GM18951 (cell line): ENCODE measurements around the gene CKAP5.

Experiments used
- POLR2A ChIP-seq: IDR thresholded peaks from 4 replicates; pipeline ENCODE4 v1.6.1; 2011; ENCODE audit warnings: mild to moderate bottlenecking; ENCODE audit not compliant: insufficient read length, insufficient read depth; ENCODE audit errors: extremely low read depth
- in situ Hi-C: fragments of 300-500 bp; cut with MboI; formaldehyde crosslinking; loops from one replicate; pipeline ENCODE4 v1.12.0; 2022; ENCODE audit warnings: low sequenced_read_pairs, mixed read lengths, inconsistent platforms; ENCODE audit not compliant: unreplicated experiment

Gene CKAP5

GRCh38 chr11:46741600-46742484 is 104.2 kb downstream of the CKAP5 start:
- in situ Hi-C loops, result no loop called here

GRCh38 chr11:46738887-46739286 is 107.2 kb downstream of the CKAP5 start:
- in situ Hi-C loops, result no loop called here
- TF ChIP-seq POLR2A, result no peak

More at GRCh38 chr11:46741600-46742484, 104.2 kb downstream of the CKAP5 start:
- TF ChIP-seq POLR2A, result no peak

- in situ Hi-C loops, result no loop called here
- TF ChIP-seq POLR2A, result no peak
Observed at GRCh38 chr11:46737699-46738098, 108.4 kb downstream of the CKAP5 start.

GRCh38 chr11:46736615-46737014 is 109.5 kb downstream of the CKAP5 start:
- in situ Hi-C loops, result no loop called here
- no peak for TF ChIP-seq POLR2A

DNA sequence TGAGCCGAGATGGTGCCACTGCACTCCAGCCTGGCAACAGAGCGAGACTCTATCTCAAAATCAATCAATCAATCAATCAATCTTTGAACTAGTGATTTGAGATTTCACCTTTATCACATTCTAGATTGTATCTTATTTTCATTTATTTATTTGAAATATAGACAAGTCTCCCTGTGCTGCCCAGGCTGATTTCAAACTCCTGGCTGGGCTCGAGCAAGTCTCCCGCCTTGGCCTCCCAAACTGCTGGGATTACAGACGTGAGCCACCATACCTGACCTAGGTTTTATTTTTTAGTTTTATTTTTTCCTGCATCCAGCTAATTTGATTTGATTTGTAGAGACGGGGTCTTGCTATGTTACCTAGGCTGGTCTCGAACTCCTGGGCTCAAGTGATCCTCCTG is 109.9 kb downstream of the CKAP5 start:
- in situ Hi-C loops, result no loop called here
- TF ChIP-seq POLR2A, result no peak

DNA sequence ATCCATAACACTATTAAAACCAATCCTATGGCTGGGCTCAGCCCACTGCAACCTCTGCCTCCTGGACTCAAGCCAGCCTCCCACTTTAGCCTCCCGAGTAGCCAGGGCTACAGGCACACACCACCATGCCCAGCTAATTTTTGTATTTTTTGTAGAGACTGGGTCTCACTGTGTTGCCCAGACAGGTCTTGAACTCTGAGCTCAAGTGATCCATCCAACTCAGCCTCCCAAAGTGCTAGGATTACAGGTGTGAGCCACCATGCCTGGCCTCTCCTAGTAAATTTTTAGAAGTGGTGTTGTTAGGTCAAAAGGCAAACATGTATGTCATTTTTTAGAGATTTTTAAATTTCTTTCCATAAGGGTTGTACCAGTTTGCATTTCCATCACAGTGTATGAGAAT is 112.8 kb downstream of the CKAP5 start:
- in situ Hi-C loops, result no loop called here
- TF ChIP-seq POLR2A, result no peak

DNA sequence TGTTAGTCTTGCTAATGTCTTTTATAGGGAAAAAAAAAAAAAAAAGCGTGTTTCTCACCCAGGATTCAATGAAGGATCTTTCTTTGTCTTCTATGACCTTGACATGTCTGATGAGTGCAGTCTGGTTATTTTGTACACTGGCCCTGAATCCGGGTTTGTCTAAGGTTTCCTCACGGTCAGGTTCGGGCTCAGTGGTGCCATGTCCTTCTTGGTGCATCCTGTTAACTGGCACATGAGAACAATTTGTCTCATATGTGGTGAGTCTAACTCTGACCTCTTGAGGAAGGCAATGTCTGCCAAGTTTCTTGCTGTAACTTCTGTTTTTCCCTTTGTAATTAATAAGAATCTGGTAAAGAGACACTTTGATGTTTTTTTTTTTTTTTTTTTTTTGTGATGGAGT is 114.5 kb downstream of the CKAP5 start:
- no peak for TF ChIP-seq POLR2A
- in situ Hi-C loops, result no loop called here

DNA sequence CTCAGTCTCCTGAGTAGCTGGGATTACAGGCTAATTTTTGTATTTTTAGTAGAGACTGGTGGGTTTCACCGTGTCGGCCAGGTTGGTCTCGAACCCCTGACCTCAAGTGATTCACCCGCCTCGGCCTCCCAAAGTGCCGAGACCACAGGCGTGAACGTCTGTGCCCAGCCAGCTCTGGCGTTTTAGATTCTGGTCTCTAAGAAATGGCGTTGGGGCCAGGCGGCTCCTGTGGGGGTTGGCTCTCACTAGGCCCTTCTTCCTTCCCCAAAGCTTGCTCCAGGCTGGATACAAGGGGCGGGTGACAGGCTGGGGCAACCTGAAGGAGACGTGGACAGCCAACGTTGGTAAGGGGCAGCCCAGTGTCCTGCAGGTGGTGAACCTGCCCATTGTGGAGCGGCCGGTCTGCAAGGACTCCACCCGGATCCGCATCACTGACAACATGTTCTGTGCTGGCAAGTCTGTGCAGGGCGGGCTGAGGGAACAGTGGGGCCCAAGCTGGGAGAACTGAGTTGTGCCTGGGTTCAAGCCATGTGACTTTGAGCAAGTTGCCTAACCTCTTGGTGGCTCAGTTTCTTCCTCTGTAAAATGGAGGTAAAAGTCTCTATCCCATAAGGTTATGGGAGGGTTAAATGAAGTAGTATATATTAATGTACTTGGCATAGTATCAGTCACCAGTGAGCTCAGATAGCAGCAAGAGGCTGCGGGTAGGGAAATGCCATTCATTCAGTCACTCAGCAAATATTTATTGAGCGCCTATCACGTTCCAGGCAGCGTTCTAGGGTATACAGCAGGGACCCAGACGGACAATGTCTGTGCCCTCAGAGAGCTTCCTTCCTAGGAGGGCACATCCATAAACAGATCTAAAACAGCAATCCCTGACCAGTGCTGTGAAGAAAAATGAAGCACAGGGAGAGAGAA is 116.7 kb downstream of the CKAP5 start:
- in situ Hi-C loops, result no loop called here

GRCh38 chr11:46728659-46729040 is 117.4 kb downstream of the CKAP5 start:
- in situ Hi-C loops, result no loop called here
- TF ChIP-seq POLR2A, result no peak

More for the DNA sequence above, 116.7 kb downstream of the CKAP5 start:
- no peak for TF ChIP-seq POLR2A

- TF ChIP-seq POLR2A, result no peak
- in situ Hi-C loops, result no loop called here
Observed at GRCh38 chr11:46727952-46728658, 118.0 kb downstream of the CKAP5 start.

GRCh38 chr11:46726206-46726862 is 119.7 kb downstream of the CKAP5 start:
- in situ Hi-C loops, result no loop called here
- TF ChIP-seq POLR2A, result no peak

- in situ Hi-C loops, result no loop called here
- TF ChIP-seq POLR2A, result no peak
Observed at GRCh38 chr11:46725338-46726205, 120.5 kb downstream of the CKAP5 start.
